ENCODE measurements around the gene ATOX1.
"Not testable (repeated sequence)": the region's sequence is repeated elsewhere in the genome, so short reads cannot be mapped to it uniquely, and the experiment has no call there.

Gene ATOX1

GRCh38 chr5:151745071-151745705, 13.2 kb downstream of the ATOX1 start:
- ATAC-seq = peak; percentile 97
- Mint-ChIP-seq H3K27ac (peak overlapping the region; percentile 85), H3K4me1 (peaks cover 53% of the 10 kb centered on the region), H3K36me3 (peaks cover 48% of the 10 kb centered on the region), H3K4me3 (peak overlapping the region; percentile 44), H3K9me3 (no peaks in the 10 kb centered on the region)
- DNase-seq (ENCODE audit: low spot score in 2 of 2) = peak; percentile 36 to 76

- Mint-ChIP-seq H3K9me3 (no peaks in the 10 kb centered on the region), H3K36me3 (peaks cover 40% of the 10 kb centered on the region), H3K27ac (no peak overlapping the region), H3K4me1 (peaks cover 52% of the 10 kb centered on the region), H3K4me3 (no peak overlapping the region)
- no peak for ATAC-seq
- DNase-seq (ENCODE audit: low spot score in 2 of 2) = no peak
These were observed 14.9 kb downstream of the ATOX1 start for GRCh38 chr5:151743530-151743929.

DNA sequence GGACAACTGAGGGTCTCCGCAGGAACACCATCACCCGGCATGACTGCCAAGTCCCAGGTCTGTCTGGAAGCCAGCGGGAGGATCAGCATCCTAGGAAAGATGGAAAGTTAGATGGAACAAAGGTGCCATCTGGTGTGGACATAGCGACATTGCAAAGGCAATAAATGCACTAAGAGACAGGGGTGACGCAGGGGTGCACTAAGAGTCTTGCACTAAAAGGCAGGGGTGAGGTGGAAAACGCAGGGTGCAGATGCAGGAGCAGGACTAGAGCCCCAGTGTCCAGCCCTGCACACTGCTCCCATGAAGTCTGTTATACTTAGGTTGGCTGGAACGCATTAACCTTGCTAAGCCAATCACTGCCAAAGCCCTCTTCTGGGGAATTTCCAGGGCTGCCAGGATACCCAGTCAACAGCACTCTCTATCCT, 15.5 kb downstream of the ATOX1 start:
- DNase-seq (ENCODE audit: low spot score in 2 of 2) = no peak
- ATAC-seq = no peak
- H3K4me3 Mint-ChIP-seq = no peak overlapping the region
- peaks cover 52% of the 10 kb centered on the region for H3K4me1 Mint-ChIP-seq
- H3K9me3 Mint-ChIP-seq = no peaks in the 10 kb centered on the region
- H3K36me3 Mint-ChIP-seq = peaks cover 45% of the 10 kb centered on the region
- peak overlapping the region; percentile 36 for H3K27ac Mint-ChIP-seq

GRCh38 chr5:151741678-151742423, 16.6 kb downstream of the ATOX1 start:
- DNase-seq (ENCODE audit: low spot score in 2 of 2) (no peak), ATAC-seq (no peak)
- no peaks in the 10 kb centered on the region for H3K9me3 Mint-ChIP-seq
- H3K4me1 Mint-ChIP-seq = peaks cover 52% of the 10 kb centered on the region
- peak overlapping the region; percentile 36 for H3K27ac Mint-ChIP-seq
- peaks cover 45% of the 10 kb centered on the region for H3K36me3 Mint-ChIP-seq
- H3K4me3 Mint-ChIP-seq = no peak overlapping the region

- peaks cover 44% of the 10 kb centered on the region for H3K4me1 Mint-ChIP-seq
- no peak overlapping the region for H3K4me3 Mint-ChIP-seq
- H3K27ac Mint-ChIP-seq = no peak overlapping the region
- no peaks in the 10 kb centered on the region for H3K9me3 Mint-ChIP-seq
- peaks cover 45% of the 10 kb centered on the region for H3K36me3 Mint-ChIP-seq
- DNase-seq (ENCODE audit: low spot score in 2 of 2) (no peak), ATAC-seq (no peak)
These were observed 17.5 kb downstream of the ATOX1 start for GRCh38 chr5:151740958-151741373.

DNA sequence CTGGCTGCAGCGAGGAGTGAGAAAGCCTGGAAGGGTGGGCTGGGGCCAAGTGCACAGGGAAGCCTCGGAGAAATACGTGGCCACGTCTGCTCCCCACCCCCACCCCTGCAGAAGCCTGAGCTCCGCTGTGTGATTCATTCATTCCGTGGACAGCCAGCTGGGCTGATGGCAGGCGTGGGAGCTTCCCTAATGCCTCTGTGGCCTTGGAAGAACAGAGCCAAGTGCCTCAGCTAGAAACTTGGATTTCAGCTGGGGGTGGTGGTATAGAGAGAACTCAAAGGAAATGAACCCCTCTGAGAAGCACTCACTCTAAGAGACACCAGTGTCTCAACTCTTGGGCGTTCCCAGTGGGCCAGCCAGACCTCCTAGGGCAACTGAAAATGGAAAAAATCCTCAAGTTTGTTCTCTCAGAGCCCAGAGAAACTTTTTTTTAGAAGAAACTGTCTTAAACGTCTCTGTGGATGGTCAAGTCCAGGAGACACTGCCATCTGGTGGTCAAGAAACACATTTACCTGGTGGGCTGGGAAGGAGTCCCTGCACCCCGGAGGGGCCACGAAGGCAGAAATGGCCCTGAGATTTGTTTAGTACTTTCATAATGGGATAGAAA, 18.0 kb downstream of the ATOX1 start:
- Mint-ChIP-seq H3K4me3 (no peak overlapping the region), H3K4me1 (peaks cover 39% of the 10 kb centered on the region), H3K27ac (peak overlapping the region; percentile 71), H3K9me3 (no peaks in the 10 kb centered on the region), H3K36me3 (peaks cover 42% of the 10 kb centered on the region)
- ATAC-seq (peak; percentile 33), DNase-seq (ENCODE audit: low spot score in 2 of 2) (peak; percentile 26 to 62)

GRCh38 chr5:151739939-151740335, 18.5 kb downstream of the ATOX1 start:
- Mint-ChIP-seq H3K9me3 (no peaks in the 10 kb centered on the region), H3K4me1 (peaks cover 34% of the 10 kb centered on the region), H3K36me3 (peaks cover 37% of the 10 kb centered on the region), H3K4me3 (no peak overlapping the region), H3K27ac (peak overlapping the region; percentile 71)
- DNase-seq (ENCODE audit: low spot score in 2 of 2) (no peak), ATAC-seq (no peak)

GRCh38 chr5:151739395-151739794, 19.0 kb downstream of the ATOX1 start:
- Mint-ChIP-seq H3K27ac (no peak overlapping the region), H3K36me3 (peaks cover 32% of the 10 kb centered on the region), H3K9me3 (no peaks in the 10 kb centered on the region), H3K4me1 (peaks cover 28% of the 10 kb centered on the region), H3K4me3 (no peak overlapping the region)
- ATAC-seq (no peak), DNase-seq (ENCODE audit: low spot score in 2 of 2) (no peak)

DNA sequence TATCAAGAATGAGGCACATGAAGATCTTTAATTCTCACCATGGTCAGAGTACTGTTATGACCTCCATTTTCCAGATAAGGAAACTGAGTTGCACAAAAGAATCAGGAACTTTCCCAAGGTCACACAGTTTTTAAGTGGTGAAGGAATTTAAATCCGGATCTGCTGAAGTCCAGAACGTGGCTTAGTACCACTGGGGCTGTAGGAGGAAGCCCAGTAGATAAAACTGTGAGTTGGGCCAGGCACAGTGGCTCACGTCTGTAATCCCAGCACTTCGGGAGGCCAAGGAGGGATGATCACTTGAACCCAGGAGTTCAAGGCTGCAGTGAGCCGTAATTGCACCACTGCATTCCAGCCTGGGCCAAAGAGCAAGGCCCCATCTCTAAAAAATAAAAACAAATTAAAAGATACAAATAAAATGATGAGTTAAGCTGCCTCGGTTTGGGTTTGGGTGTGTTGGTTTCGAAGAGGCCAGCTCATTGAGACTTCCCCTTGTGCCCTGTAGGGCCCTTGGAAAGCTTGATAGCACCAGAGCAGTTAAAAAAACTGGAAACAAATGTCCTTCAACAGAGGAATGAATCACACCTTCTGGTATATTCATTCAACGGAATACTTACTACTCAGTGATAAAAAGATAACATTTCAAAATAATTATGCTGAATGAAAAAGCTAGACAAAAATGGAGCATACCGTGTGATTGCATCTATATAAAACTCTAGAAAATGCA, 20.1 kb downstream of the ATOX1 start:
- Mint-ChIP-seq H3K9me3 (no peaks in the 10 kb centered on the region), H3K4me3 (no peak overlapping the region), H3K27ac (no peak overlapping the region), H3K4me1 (peaks cover 21% of the 10 kb centered on the region), H3K36me3 (peaks cover 26% of the 10 kb centered on the region)
- ATAC-seq (no peak), DNase-seq (ENCODE audit: low spot score in 2 of 2) (no peak)

GRCh38 chr5:151737431-151737830, 21.0 kb downstream of the ATOX1 start:
- DNase-seq (ENCODE audit: low spot score in 2 of 2) (no peak), ATAC-seq (no peak)
- Mint-ChIP-seq H3K4me3 (no peak overlapping the region), H3K4me1 (peaks cover 16% of the 10 kb centered on the region), H3K27ac (no peak overlapping the region), H3K9me3 (no peaks in the 10 kb centered on the region), H3K36me3 (peaks cover 19% of the 10 kb centered on the region)

DNA sequence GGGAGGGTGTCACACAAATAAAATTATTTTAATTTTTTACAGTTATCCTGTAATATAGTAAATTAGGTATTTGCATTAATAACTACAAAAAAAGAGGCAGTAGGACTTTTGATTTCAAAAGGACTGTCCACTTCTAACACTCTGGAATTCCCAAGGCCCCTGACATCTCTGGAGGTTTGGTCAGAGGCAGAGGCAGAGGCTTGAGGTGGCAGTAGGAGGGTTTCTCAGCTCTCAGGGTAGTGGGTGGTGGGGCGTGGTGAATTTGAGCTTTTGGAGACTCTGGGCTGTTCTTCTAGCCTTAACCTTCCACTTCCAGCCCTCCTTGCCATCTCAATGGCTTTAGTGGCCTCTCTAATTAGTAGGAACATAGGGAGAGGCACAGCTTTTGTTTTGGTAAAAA, 22.8 kb downstream of the ATOX1 start:
- H3K9me3 Mint-ChIP-seq = no peaks in the 10 kb centered on the region
- H3K4me3 Mint-ChIP-seq = no peak overlapping the region
- peaks cover 13% of the 10 kb centered on the region for H3K36me3 Mint-ChIP-seq
- DNase-seq (ENCODE audit: low spot score in 2 of 2) = no peak
- no peak overlapping the region for H3K27ac Mint-ChIP-seq
- no peak for ATAC-seq
- peaks cover 11% of the 10 kb centered on the region for H3K4me1 Mint-ChIP-seq

DNA sequence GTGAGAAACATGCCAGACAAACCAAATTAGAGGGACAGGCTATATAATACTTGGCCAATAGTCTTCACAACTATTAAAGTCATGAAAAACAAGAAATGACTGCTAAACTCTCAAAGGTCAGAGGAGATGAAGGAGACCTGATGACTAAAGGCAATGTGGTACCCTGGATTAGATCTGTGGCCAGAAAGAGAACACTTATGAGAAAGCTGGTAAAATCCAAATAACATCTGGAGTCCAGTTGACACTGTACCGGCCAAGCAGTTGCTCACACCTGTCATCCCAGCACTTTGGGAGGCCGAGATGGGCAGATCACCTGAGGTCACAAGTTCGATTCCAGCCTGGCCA, 24.4 kb downstream of the ATOX1 start:
- no peak for DNase-seq (ENCODE audit: low spot score in 2 of 2)
- Mint-ChIP-seq H3K36me3 (peaks cover 13% of the 10 kb centered on the region), H3K4me1 (no peaks in the 10 kb centered on the region), H3K4me3 (no peak overlapping the region), H3K9me3 (peaks cover 3% of the 10 kb centered on the region), H3K27ac (no peak overlapping the region)
- ATAC-seq = no peak

DNA sequence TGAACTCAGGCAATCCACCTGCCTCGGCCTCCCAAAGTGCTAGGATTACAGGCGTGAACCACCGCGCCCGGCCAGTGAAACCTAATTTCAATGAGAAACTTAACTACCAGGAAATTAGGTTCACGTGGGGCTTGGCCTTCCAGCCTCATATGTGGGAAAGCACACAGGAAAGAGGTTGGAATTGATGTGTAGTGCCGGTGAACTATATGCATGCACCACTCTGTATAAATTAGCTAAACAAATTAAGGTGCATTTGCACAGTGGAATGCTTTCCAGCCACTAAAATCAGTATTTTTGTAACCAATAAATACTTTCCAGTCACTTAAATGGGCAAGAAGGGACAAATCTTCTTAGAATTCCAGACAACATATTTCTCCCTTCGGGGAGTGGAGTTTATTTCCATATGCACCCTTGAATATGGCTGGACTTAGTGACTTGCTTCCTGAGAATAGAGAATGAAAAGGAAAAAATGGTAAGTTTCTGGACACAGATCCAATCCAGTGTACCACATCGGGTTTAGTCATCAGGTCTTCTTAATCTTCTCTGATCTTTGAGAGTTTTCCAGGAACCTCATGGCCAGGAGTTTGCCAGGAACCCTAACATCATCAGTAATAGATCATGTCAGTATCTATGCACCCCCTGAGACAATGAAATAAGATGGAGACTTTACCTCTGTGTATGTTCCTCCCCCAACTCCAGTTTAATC, 24.9 kb downstream of the ATOX1 start:
- H3K9me3 Mint-ChIP-seq = peaks cover 3% of the 10 kb centered on the region
- H3K4me3 Mint-ChIP-seq = no peak overlapping the region
- ATAC-seq = no peak
- DNase-seq (ENCODE audit: low spot score in 2 of 2) = no peak
- no peak overlapping the region for H3K27ac Mint-ChIP-seq
- peaks cover 12% of the 10 kb centered on the region for H3K36me3 Mint-ChIP-seq
- H3K4me1 Mint-ChIP-seq = no peaks in the 10 kb centered on the region

DNA sequence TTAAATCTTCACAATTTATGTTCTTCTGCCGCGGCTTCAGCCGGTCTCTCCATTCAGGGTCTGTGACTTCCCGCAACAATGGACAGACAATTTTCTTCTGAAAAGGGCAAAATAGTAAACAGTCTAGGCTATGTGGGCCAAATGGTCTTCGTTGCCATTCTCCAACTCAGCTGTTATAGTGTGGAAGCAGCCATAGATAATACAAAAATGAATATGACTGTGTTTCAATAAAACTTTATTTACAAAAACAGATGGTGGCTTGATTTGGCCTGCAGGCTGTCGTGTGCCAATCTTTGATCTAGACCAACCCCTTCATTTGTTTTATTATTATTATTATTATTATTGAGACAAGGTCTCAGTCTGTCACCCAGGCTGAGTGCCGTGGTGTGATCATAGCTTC, 28.1 kb downstream of the ATOX1 start:
- Mint-ChIP-seq H3K27ac (no peak overlapping the region), H3K36me3 (peaks cover 12% of the 10 kb centered on the region), H3K4me3 (no peak overlapping the region), H3K9me3 (peaks cover 3% of the 10 kb centered on the region), H3K4me1 (no peaks in the 10 kb centered on the region)
- DNase-seq (ENCODE audit: low spot score in 2 of 2) = no peak
- no peak for ATAC-seq

- not testable (repeated sequence) for H3K9me3 Mint-ChIP-seq; ATAC-seq; H3K4me3 Mint-ChIP-seq; DNase-seq (ENCODE audit: low spot score in 2 of 2); H3K27ac Mint-ChIP-seq; H3K4me1 Mint-ChIP-seq
- peaks cover 12% of the 10 kb centered on the region for H3K36me3 Mint-ChIP-seq
These were observed 28.8 kb downstream of the ATOX1 start for GRCh38 chr5:151729597-151729996.

Data from stimulated activated effector memory CD8-positive, alpha-beta T cell treated with anti-CD3 and anti-CD28 coated beads, Interleukin-12 subunit alpha, Interleukin-12 subunit beta, amount 100 ng/mL, for 72 hours (primary cell).